ENCODE measurements around the gene JMJD1C.

The JMJD1C gene

DNA sequence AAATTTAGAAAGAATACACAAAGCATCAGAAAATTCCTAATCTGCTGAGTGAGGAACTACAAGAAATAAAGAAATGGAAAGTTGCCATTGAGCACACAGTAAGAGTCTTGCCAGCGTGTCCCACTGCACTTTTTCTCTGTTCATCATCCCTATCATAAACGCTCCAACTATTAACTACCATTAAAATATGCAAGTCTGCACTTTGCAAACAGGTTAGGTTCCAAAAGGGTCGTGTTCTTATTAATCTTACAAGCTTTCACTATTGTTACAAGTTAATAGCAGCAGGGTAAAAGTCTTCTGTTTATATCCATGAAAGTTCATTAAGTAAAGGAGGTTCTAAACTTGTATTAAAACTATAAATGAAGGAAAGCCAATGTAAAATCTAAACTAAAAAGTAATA is 5.2 kb upstream of the JMJD1C start:
- H3K9me2 ChIP-seq (replicated peaks; ENCODE audit: insufficient read depth, low read length): no peaks in the 10 kb centered on the region
- H3K79me2 ChIP-seq (ENCODE audit: insufficient read depth, low read length): no peaks in the 10 kb centered on the region
- no peaks in the 10 kb centered on the region for H3K9me3 ChIP-seq (ENCODE audit: insufficient read depth, low read length)
- no peaks in the 10 kb centered on the region for H3K27me3 ChIP-seq (ENCODE audit: low read length)
- H3K36me3 ChIP-seq (ENCODE audit: low read length): no peaks in the 10 kb centered on the region
- no peak overlapping the region for H3K27ac ChIP-seq (ENCODE audit: low read depth, low read length)
- H4K20me1 ChIP-seq (ENCODE audit: low read depth, low read length): 0 out of 2 replicates have a peak, but pooled peaks cover 4% of the 10 kb centered on the region
- H2AFZ ChIP-seq (ENCODE audit: low read depth, low read length, severe bottlenecking): no peak overlapping the region
- no peak overlapping the region for H3K4me3 ChIP-seq (ENCODE audit: insufficient read depth, low read length, poor library complexity, severe bottlenecking)
- H3K4me2 ChIP-seq (ENCODE audit: low read depth, low read length, poor library complexity, severe bottlenecking): no peak overlapping the region
- H3F3A ChIP-seq (ENCODE audit: insufficient read depth): peaks cover 18% of the 10 kb centered on the region; the same call in 1 of the 2 replicates
- H3K9ac ChIP-seq (ENCODE audit: low read length): no peak overlapping the region
- TF ChIP-seq, protein P1, sequence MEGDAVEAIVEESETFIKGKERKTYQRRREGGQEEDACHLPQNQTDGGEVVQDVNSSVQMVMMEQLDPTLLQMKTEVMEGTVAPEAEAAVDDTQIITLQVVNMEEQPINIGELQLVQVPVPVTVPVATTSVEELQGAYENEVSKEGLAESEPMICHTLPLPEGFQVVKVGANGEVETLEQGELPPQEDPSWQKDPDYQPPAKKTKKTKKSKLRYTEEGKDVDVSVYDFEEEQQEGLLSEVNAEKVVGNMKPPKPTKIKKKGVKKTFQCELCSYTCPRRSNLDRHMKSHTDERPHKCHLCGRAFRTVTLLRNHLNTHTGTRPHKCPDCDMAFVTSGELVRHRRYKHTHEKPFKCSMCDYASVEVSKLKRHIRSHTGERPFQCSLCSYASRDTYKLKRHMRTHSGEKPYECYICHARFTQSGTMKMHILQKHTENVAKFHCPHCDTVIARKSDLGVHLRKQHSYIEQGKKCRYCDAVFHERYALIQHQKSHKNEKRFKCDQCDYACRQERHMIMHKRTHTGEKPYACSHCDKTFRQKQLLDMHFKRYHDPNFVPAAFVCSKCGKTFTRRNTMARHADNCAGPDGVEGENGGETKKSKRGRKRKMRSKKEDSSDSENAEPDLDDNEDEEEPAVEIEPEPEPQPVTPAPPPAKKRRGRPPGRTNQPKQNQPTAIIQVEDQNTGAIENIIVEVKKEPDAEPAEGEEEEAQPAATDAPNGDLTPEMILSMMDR (IDR thresholded peaks at IDR 0.05; ENCODE audit: insufficient read depth, low read length, poor library complexity, severe bottlenecking): no peak
- no peak for TF ChIP-seq EZH2phosphoT487 (conservative IDR thresholded peaks at IDR 0.05; ENCODE audit: low read length)

DNA sequence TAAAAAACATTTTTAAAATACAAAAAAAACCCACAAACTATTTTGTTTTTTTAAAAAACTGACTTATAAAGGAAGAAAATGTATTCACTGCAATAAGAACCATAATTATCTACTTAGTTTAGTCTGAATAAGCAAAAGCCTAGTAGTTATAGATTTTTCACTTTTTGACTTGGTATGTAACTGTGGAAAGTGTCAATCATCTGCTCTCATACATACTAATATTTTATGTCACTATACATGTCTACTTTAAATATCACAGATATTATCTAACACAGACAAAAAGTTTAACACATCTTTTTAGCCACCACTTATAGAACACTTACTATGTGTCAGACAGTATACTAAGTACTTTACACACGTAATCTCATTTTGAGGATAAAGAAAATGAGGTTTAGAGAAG is 3.2 kb upstream of the JMJD1C start:
- no peak overlapping the region for H2AFZ ChIP-seq (ENCODE audit: low read depth, low read length, severe bottlenecking)
- TF ChIP-seq EZH2phosphoT487 (conservative IDR thresholded peaks at IDR 0.05; ENCODE audit: low read length): no peak
- TF ChIP-seq, protein P1 (IDR thresholded peaks at IDR 0.05; ENCODE audit: insufficient read depth, low read length, poor library complexity, severe bottlenecking): no peak
- H3K4me2 ChIP-seq (ENCODE audit: low read depth, low read length, poor library complexity, severe bottlenecking): no peak overlapping the region
- no peaks in the 10 kb centered on the region for H3K9me2 ChIP-seq (replicated peaks; ENCODE audit: insufficient read depth, low read length)
- H3K9ac ChIP-seq (ENCODE audit: low read length): no peak overlapping the region
- H3K36me3 ChIP-seq (ENCODE audit: low read length): no peaks in the 10 kb centered on the region
- H3K79me2 ChIP-seq (ENCODE audit: insufficient read depth, low read length): peaks cover 12% of the 10 kb centered on the region; the same call in 1 of the 2 replicates
- no peaks in the 10 kb centered on the region for H3K9me3 ChIP-seq (ENCODE audit: insufficient read depth, low read length)
- H3F3A ChIP-seq (ENCODE audit: insufficient read depth): peaks cover 21% of the 10 kb centered on the region; the same call in 1 of the 2 replicates
- peaks cover 11% of the 10 kb centered on the region for H4K20me1 ChIP-seq (ENCODE audit: low read depth, low read length)
- no peak overlapping the region for H3K27ac ChIP-seq (ENCODE audit: low read depth, low read length)
- no peaks in the 10 kb centered on the region for H3K27me3 ChIP-seq (ENCODE audit: low read length)
- H3K4me3 ChIP-seq (ENCODE audit: insufficient read depth, low read length, poor library complexity, severe bottlenecking): no peak overlapping the region

DNA sequence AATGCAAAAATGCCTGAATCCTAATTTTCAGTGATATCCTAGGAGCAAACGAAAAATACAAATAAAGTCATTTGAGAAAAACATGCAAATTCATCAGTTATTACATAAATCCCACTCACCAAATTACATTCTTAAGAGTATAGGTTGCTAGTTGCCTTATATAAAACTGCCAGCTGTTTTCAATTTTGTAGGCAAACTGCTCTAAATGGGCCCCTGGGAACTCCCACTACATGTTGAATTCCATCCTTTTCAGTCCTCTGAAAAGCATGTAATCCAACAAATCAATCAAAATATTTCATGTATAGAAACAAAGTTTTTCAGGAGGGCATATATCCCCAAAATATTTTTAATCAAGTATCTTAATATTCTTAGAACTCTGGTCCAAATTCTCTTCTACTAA is 2.1 kb upstream of the JMJD1C start:
- peaks cover 19% of the 10 kb centered on the region for H3K79me2 ChIP-seq (ENCODE audit: insufficient read depth, low read length)

More for the DNA sequence above, 2.1 kb upstream of the JMJD1C start:
- Histone ChIP-seq H4K20me1 (ENCODE audit: low read depth, low read length) (peaks cover 18% of the 10 kb centered on the region), H3F3A (ENCODE audit: insufficient read depth) (peaks cover 21% of the 10 kb centered on the region; the same call in 1 of the 2 replicates), H3K9me2 (replicated peaks; ENCODE audit: insufficient read depth, low read length) (no peaks in the 10 kb centered on the region), H2AFZ (ENCODE audit: low read depth, low read length, severe bottlenecking) (no peak overlapping the region), H3K36me3 (ENCODE audit: low read length) (no peaks in the 10 kb centered on the region), H3K4me2 (ENCODE audit: low read depth, low read length, poor library complexity, severe bottlenecking) (no peak overlapping the region), H3K4me3 (ENCODE audit: insufficient read depth, low read length, poor library complexity, severe bottlenecking) (no peak overlapping the region), H3K9ac (ENCODE audit: low read length) (no peak overlapping the region), H3K9me3 (ENCODE audit: insufficient read depth, low read length) (no peaks in the 10 kb centered on the region), H3K27ac (ENCODE audit: low read depth, low read length) (no peak overlapping the region), H3K27me3 (ENCODE audit: low read length) (no peaks in the 10 kb centered on the region)
- TF ChIP-seq, protein P1 (IDR thresholded peaks at IDR 0.05; ENCODE audit: insufficient read depth, low read length, poor library complexity, severe bottlenecking): no peak
- TF ChIP-seq EZH2phosphoT487 (conservative IDR thresholded peaks at IDR 0.05; ENCODE audit: low read length): no peak

Measured in SU-DHL-6 (cell line).